GM12892 (cell line): ENCODE data around the gene CACNB4.

Source experiments
- POLR2A ChIP-seq: IDR thresholded peaks from 2 replicates; pipeline ENCODE4 v1.6.1; 2011; ENCODE audit warnings: low read depth, low read length, control low read depth
- POLR2AphosphoS5 ChIP-seq: IDR thresholded peaks from 2 replicates; pipeline ENCODE4 v1.6.1; 2011; ENCODE audit warnings: low read depth, low read length, control low read depth

GRCh38 chr2:151872463-151872862 lies 226.4 kb downstream of the CACNB4 start:
- TF ChIP-seq POLR2AphosphoS5 (no peak), POLR2A (no peak)
